ENCODE measurements around the gene GATM. TPM values are rescaled to one million over a fixed set of nuclear protein-coding genes. Genes with fewer than 3 reads are reported as not detected.
"Not testable (repeated sequence)": the region's sequence is repeated elsewhere in the genome, so short reads cannot be mapped to it uniquely, and the experiment has no call there.

The GATM gene
- total RNA-seq, 1 donor from 2014 or later = 47.6 TPM

DNA sequence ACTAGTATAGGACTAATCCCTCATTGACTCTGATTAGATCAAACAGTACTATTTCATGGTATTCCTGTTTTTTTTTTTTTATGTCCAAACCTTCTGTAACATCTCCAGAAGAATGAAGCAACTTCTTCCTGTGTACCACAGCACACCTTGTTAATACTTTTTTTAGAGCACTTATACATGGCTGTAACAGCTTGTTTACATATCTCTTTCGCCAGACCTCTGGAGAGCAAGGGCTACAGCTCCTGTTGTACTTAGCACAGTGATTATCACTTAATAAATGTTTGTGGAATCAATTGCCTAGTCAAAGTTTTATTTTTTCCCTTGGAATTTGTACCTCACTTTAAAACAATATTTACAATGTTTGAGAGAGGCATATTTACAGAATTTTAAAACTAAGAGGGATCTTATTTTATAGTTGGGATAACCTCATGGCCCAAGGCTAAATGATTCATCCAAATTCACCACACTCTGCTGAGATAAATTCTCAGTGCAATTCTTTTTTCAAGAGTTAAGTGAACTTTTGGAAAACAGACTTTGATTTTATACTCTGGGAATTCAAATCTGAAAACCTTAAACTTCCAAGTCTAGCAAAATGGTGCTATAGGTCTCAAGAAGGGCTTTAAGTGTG, 9.2 kb upstream of the GATM start:
- DNase-seq (ENCODE audit: low spot score) = no peak

GRCh38 chr15:45386974-45387373, 8.6 kb upstream of the GATM start:
- no peak for DNase-seq (ENCODE audit: low spot score)

- no peak for DNase-seq (ENCODE audit: low spot score)
These were observed 8.1 kb upstream of the GATM start for GRCh38 chr15:45386420-45386819.

- DNase-seq (ENCODE audit: low spot score) = no peak
These were observed 7.2 kb upstream of the GATM start for GRCh38 chr15:45385590-45385989.

- DNase-seq (ENCODE audit: low spot score) = no peak
These were observed 6.4 kb upstream of the GATM start for GRCh38 chr15:45384700-45385099.

DNA sequence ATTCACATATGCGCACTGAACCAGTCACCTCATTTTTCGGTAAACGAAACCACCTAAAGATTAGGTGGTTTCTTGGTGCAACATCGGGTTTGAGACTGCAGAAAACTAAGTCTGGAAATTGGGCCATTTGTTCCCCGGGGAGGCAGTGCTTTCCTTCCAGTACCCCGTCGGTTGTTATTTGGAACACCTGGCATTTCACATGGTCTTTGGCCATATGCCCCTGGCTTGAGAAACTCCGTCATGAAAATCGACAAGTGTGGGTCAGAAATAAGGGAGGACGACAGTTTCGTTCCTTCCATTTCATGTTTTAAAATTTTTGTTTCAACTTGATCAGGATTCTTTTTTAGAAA, 544 bp upstream of the GATM start:
- no peak for DNase-seq (ENCODE audit: low spot score)

DNA sequence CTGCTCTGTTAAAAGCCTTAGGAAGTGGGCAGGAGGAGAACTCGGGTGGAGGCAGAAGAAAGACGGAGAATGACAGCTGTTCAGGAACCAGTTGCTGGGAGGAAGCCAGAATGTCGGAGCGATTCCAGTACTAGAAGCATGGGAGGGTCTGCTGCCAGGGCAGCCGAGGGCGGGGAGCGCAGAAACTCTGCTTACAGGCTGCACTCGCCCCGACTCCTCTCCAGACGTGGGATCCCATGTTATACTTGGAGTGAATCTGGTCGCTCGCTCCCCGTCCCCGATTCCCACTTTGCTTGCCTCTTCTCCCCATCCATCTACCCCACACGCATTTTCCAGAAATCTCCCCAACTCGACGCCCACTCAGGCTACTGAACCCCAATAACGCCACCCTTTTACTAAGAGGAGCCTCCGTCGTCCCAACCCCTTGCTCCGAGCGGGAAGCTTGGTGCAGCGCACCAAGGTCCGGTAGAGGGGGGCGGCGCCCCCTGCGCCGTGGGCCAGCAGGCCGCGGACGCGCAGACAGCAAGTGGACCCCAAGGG, 665 bp downstream of the GATM start:
- peak; percentile 47 for DNase-seq (ENCODE audit: low spot score)

GRCh38 chr15:45376967-45377608, 1.3 kb downstream of the GATM start:
- DNase-seq (ENCODE audit: low spot score) = no peak

- DNase-seq (ENCODE audit: low spot score) = no peak
These were observed 1.9 kb downstream of the GATM start for GRCh38 chr15:45376300-45376928.

DNA sequence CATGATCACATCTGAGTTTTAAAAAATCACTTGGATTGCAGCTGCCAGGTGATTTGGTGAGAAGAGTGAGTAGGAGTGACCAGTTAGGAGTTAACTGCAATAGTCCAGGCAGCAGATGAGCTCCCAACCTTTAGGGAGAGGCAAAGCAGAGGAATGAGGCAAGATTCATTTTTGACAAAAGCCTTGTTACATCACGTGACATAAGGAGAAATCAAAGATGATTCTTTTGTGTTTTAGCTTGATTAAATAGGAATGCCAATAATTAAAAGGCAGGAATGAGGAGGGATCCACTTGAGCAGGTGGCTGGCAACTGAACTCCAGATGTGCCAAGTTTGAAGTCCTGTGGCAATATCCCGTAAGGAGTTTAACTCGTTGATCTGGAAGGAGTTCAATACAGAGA, 2.5 kb downstream of the GATM start:
- DNase-seq (ENCODE audit: low spot score) = no peak

GRCh38 chr15:45373976-45374375, 4.4 kb downstream of the GATM start:
- DNase-seq (ENCODE audit: low spot score) = no peak

- no peak for DNase-seq (ENCODE audit: low spot score)
These were observed 6.0 kb downstream of the GATM start for GRCh38 chr15:45372041-45372995.

- no peak for DNase-seq (ENCODE audit: low spot score)
These were observed 6.8 kb downstream of the GATM start for GRCh38 chr15:45371546-45371945.

DNA sequence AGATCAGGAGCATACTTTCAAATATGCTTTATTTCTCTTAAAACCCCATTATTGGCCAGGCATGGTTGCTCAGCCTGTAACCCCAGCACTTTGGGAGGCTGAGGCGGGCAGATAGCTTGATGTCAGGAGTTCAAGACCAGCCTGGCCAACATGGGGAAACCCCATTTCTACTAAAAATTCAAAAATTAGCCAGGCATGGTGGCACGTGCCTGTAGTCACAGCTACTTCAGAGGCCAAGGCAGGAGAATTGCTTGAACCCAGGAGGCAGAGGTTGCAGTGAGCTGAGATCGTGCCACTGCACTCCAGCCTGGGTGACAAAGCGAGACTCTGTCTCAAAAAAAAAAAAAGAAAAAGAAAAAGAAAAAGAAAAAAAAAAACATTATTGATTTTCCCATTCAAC, 8.3 kb downstream of the GATM start:
- not testable (repeated sequence) for DNase-seq (ENCODE audit: low spot score)

DNA sequence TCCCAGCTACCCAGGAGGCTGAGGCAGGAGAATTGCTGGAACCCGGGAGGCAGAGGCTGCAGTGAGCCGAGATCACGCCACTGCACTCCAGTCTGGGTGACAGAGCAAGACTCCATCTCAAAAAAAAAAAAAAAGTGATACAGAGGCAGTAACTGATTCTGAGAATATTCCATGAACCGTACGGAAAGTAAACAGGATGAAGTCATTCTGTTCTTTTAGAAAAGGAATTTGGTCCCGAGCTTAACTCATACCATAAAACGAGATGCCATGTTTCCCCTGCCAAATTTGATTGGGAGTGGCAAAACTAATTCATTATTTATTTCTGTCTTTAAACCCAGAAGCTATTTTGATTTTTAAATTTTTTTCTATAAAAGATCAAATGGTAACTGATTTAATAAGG, 11.1 kb downstream of the GATM start:
- not testable (repeated sequence) for DNase-seq (ENCODE audit: low spot score)

GRCh38 chr15:45364271-45364670, 14.1 kb downstream of the GATM start:
- no peak for DNase-seq (ENCODE audit: low spot score)

GRCh38 chr15:45363801-45364200, 14.5 kb downstream of the GATM start:
- no peak for DNase-seq (ENCODE audit: low spot score)

- DNase-seq (ENCODE audit: low spot score) = no peak
These were observed 15.0 kb downstream of the GATM start for GRCh38 chr15:45363334-45363733.

DNA sequence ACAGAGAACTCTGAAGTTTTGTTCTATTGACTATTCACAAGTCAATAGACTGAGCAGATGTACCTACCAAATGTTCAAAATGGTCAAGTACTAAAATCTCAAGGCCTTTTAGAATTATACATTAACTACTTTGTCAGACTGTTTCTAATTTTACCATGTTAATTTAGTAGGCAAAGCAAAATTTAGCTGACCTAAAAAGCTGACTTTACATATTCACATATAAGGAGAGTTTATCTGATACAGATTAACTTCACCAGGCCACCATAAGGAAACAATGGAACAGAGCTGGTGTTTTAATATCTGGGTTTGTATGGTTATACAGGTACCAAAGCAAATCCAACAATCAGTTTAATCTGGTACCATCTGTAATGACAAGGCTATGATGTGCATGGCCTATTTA, 15.9 kb downstream of the GATM start:
- DNase-seq (ENCODE audit: low spot score) = no peak

GRCh38 chr15:45361878-45362277, 16.5 kb downstream of the GATM start:
- no peak for DNase-seq (ENCODE audit: low spot score)

DNA sequence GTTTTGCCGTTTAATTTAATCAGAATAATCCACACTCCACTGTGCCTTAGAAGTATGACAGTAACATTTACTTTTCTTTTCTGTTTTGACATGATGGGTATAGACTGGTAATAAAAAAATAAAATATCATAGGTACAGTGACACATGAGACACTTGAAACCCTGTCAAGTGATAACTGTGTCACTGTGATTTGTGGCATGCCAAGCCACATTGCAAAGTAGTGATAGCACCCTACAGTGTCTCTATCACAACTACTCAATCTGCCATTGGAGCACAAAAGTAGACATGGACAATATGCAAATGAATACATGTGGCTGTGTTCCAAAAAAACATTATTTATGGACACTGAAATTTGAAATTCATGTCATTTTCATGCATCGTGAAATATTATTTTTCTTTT, 22.5 kb downstream of the GATM start:
- no peak for DNase-seq (ENCODE audit: low spot score)

DNA sequence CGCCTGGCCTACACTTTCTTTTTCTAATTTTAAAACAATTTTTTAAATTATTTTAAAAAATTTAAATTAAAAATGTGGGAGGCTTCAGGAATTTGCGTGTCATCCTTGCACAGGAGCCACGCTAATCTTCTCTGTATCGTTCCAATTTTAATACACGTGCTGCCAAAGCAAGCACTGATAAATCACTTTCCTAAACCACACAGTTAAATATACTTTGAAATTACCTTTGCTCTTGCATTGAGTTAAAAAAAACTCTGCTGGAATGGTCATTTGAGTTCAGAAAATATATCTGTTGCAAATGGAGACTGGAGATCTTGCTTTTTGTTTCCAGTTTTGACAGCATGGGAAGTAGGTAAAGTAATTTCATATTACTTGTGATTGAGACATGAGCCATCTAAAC, 23.6 kb downstream of the GATM start:
- DNase-seq (ENCODE audit: low spot score) = no peak
